Astrocyte of the cerebellum (primary cell): ENCODE measurements around the gene NHSL1.

Source experiments
- DNase-seq: peaks from one replicate; pipeline ENCODE4 v3.0.0-alpha.2; 2011; ENCODE audit warnings: low read depth
- H3K4me3 ChIP-seq: 2 replicates; pipeline ENCODE4 v1.5.1; 2011; ENCODE audit warnings: mild to moderate bottlenecking, low read depth, low read length, moderate library complexity
- in situ Hi-C: cut with HindIII; loops from 2 replicates; pipeline ENCODE4 v1.10.0; 2017; ENCODE audit warnings: low sequenced_read_pairs
- TF ChIP-seq, protein P1 (sequence below): IDR thresholded peaks from 2 replicates; pipeline ENCODE4 v1.5.1; 2012; ENCODE audit warnings: low read length, low read depth, moderate library complexity, mild to moderate bottlenecking; ENCODE audit errors: missing control alignments

The NHSL1 gene

DNA sequence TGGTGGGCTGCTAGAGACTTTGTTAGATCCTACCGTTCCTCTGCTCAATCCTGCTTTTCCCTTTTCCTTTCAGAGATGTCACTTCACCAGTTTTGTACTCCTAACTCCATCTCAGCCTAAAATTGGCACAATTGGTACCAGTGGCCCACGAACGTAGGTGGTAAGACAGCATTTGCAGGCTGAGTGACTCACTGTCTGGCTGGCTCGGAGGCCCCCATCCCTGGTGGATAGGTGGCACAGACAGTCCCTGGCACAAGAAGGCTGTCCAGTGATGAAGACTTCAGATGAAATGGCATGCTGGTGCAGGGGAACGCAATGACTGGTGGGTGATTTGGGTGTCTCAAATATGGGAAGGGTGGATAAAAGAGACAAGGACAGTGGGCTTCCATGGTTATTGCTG, 84.2 kb downstream of the NHSL1 start:
- in situ Hi-C loops, result loop anchor here (25.0 kb wide), 1 partner anchor 347 kb away; the partner anchor contains the start of gene CCDC28A
- no peak for DNase-seq
- TF ChIP-seq, protein P1, sequence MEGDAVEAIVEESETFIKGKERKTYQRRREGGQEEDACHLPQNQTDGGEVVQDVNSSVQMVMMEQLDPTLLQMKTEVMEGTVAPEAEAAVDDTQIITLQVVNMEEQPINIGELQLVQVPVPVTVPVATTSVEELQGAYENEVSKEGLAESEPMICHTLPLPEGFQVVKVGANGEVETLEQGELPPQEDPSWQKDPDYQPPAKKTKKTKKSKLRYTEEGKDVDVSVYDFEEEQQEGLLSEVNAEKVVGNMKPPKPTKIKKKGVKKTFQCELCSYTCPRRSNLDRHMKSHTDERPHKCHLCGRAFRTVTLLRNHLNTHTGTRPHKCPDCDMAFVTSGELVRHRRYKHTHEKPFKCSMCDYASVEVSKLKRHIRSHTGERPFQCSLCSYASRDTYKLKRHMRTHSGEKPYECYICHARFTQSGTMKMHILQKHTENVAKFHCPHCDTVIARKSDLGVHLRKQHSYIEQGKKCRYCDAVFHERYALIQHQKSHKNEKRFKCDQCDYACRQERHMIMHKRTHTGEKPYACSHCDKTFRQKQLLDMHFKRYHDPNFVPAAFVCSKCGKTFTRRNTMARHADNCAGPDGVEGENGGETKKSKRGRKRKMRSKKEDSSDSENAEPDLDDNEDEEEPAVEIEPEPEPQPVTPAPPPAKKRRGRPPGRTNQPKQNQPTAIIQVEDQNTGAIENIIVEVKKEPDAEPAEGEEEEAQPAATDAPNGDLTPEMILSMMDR, result no peak

GRCh38 chr6:138410972-138411880, 88.1 kb downstream of the NHSL1 start:
- TF ChIP-seq, protein P1, result no peak
- in situ Hi-C loops, result loop anchor here (25.0 kb wide), 1 partner anchor 351 kb away; the partner anchor contains the start of gene CCDC28A
- no peak for DNase-seq
- H3K4me3 ChIP-seq, result no peak overlapping the region

More for the DNA sequence above, 84.2 kb downstream of the NHSL1 start:
- no peak overlapping the region for H3K4me3 ChIP-seq

DNA sequence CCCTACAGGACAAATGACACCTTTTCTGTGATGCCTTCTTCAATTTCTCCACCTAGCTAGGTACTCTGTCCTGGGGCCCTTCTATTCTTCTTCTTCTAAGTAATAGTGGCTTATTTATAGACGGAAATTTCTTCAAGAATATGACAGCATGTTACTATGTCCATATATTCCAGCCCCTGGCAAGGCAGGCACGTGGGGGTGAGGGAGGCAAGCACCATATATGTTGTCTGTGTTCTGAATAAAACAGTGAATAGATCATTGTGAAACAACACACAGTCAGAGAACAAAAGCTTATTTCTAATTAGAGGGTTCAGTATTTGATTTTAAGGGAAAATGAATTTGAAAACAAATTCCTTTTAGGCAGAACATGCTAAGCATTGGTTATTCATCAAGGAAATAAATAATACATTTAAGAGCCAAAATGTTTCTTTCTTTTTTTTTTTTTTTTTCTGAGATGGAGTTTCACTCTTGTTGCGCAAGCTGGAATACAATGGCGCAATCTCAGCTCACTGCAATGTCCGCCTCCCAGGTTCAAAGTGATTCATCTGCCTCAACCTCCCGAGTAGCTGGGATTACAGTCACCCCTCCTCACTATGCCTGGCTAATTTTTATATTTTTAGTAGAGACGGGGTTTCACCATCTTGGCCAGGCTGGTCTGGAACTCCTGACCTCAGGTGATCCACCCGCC, 89.1 kb downstream of the NHSL1 start:
- in situ Hi-C loops, result loop anchor here (25.0 kb wide), 1 partner anchor 352 kb away; the partner anchor contains the start of gene CCDC28A
- no peak overlapping the region for H3K4me3 ChIP-seq
- TF ChIP-seq, protein P1, result no peak
- DNase-seq, result no peak

DNA sequence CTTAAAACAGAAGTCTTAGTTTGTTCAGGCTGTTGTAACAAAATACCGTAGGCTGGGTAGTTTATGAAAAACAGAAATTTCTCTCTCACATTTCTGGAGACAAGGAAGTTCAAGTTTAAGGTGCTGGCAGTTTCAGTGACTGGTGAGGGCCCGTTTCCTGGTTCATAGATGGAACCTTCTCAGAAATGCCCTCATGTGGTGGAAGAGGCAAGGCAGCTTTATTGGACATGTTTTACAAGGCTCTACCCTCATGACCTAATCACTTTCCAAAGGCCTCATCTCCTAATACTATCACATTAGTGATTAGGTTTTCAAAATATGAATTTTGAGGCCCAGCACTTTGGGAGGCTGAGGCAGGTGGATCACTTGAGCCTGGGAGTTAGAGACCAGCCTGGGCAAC, 92.9 kb downstream of the NHSL1 start:
- in situ Hi-C loops, result loop anchor here (25.0 kb wide), 1 partner anchor 356 kb away; the partner anchor contains the start of gene CCDC28A
- TF ChIP-seq, protein P1, result peak; percentile 10
- no peak overlapping the region for H3K4me3 ChIP-seq
- DNase-seq, result no peak

- no peak overlapping the region for H3K4me3 ChIP-seq
- DNase-seq, result no peak
- TF ChIP-seq, protein P1, result no peak
- in situ Hi-C loops, result loop anchor here (25.0 kb wide), 1 partner anchor 356 kb away; the partner anchor contains the start of gene CCDC28A
Measured at GRCh38 chr6:138405816-138406413, 93.4 kb downstream of the NHSL1 start.
